Vagina (tissue), 2 donors: Measurements from ENCODE around the gene ZNF697.

Source experiments
- CTCF ChIP-seq, 3 experiments: fragments of 450-650 bp in 2 of 3; fragments of 200-600 bp in 1 of 3; sonication (generic) in 1 of 3; IDR thresholded peaks; one replicate each; pipeline ENCODE4 v1.5.1; 2017 to 2019; ENCODE audit warnings: antibody characterized with exemption in 3 of 3, mild to moderate bottlenecking in 2 of 3, moderate library complexity in 2 of 3
- POLR2A ChIP-seq, 2 donors: fragments of 450-650 bp; IDR thresholded peaks; one replicate each; pipeline ENCODE4 v1.6.1; 2017; ENCODE audit warnings: antibody characterized with exemption in 2 of 2, mild to moderate bottlenecking in 2 of 2, moderate library complexity in 2 of 2
- POLR2AphosphoS5 ChIP-seq, 2 donors: sonication (generic); formaldehyde crosslinking; IDR thresholded peaks; one replicate each; pipeline ENCODE4 v1.9.0; 2017; ENCODE audit warnings: antibody characterized with exemption in 2 of 2, mild to moderate bottlenecking in 2 of 2, low read depth in 1 of 2; ENCODE audit not compliant: insufficient read depth in 1 of 2

- TF ChIP-seq CTCF (IDR thresholded peaks at IDR 0.05) (no peak), POLR2AphosphoS5 (IDR thresholded peaks at IDR 0.05; ENCODE audit: insufficient read depth in 1 of 2, low read depth in 1 of 2) (no peak), POLR2A (IDR thresholded peaks at IDR 0.05) (no peak)
These were observed 34.1 kb upstream of the ZNF697 start for GRCh38 chr1:119682141-119682540.
